GM12878 (cell line): ENCODE results near the gene NHS.

Experiments
- BHLHE40 ChIP-seq, 2 experiments: fragments of 450-650 bp in 1 of 2; IDR thresholded peaks; 2 replicates each; pipeline ENCODE4 v1.6.1; 2011 to 2017; ENCODE audit warnings: low read depth in 2 of 2, borderline replicate concordance in 1 of 2, improper control_type of control experiment in 1 of 2, low read length in 1 of 2, mild to moderate bottlenecking in 1 of 2
- EP300 ChIP-seq, 2 experiments: fragments of 150-350 bp in 1 of 2; IDR thresholded peaks; 2 replicates each; pipeline ENCODE4 v1.6.1; 2011 to 2012; ENCODE audit warnings: low read depth in 2 of 2, low read length in 2 of 2, borderline replicate concordance in 1 of 2, improper control_type of control experiment in 1 of 2, inconsistent platforms in 1 of 2; ENCODE audit not compliant: control insufficient read depth in 1 of 2
- EZH2 ChIP-seq: IDR thresholded peaks from 2 replicates; pipeline ENCODE4 v1.6.1; 2012; ENCODE audit warnings: low read depth, mild to moderate bottlenecking, control low read depth, inconsistent platforms, low read length, borderline replicate concordance; ENCODE audit not compliant: control insufficient read depth
- JUNB ChIP-seq: IDR thresholded peaks from 2 replicates; pipeline ENCODE4 v1.6.1; 2016; ENCODE audit warnings: antibody characterized with exemption, mild to moderate bottlenecking
- JUND ChIP-seq: IDR thresholded peaks from 2 replicates; pipeline ENCODE4 v1.6.1; 2012; ENCODE audit warnings: low read depth, mild to moderate bottlenecking, low read length, improper control_type of control experiment, moderate library complexity
- MYC ChIP-seq: IDR thresholded peaks from 2 replicates; pipeline ENCODE4 v1.6.1; 2011; ENCODE audit warnings: mild to moderate bottlenecking, low read length, moderate library complexity, inconsistent platforms; ENCODE audit not compliant: insufficient read depth, insufficient replicate concordance, insufficient read length, severe bottlenecking
- POLR2AphosphoS5 ChIP-seq: IDR thresholded peaks from 2 replicates; pipeline ENCODE4 v1.6.1; 2011; ENCODE audit warnings: mild to moderate bottlenecking, low read length, inconsistent platforms
- RELA ChIP-seq: fragments of 450-650 bp; IDR thresholded peaks from 2 replicates; pipeline ENCODE4 v1.8.0; 2014; ENCODE audit warnings: borderline replicate concordance; ENCODE audit not compliant: partially characterized antibody
- STAT3 ChIP-seq: IDR thresholded peaks from 2 replicates; pipeline ENCODE4 v1.6.1; 2011; ENCODE audit warnings: low read depth, low read length, improper control_type of control experiment
- TAF1 ChIP-seq: IDR thresholded peaks from 2 replicates; pipeline ENCODE4 v1.6.1; 2011; ENCODE audit warnings: mild to moderate bottlenecking, low read depth, low read length, borderline replicate concordance
- YY1 ChIP-seq: IDR thresholded peaks from 2 replicates; pipeline ENCODE4 v1.6.1; 2011; ENCODE audit warnings: low read depth, mild to moderate bottlenecking, low read length
- TF ChIP-seq, protein P1 (sequence below), 3 experiments: IDR thresholded peaks in 2 of 3; conservative IDR thresholded peaks in 1 of 3; 2 replicates each; pipeline ENCODE4 v1.5.1; 2011; ENCODE audit warnings: low read depth in 3 of 3, low read length in 3 of 3, mild to moderate bottlenecking in 3 of 3, control low read depth in 2 of 3, moderate library complexity in 2 of 3, inconsistent platforms in 1 of 3, mixed read lengths in 1 of 3; ENCODE audit not compliant: control insufficient read depth in 2 of 3, insufficient read depth in 1 of 3; ENCODE audit errors: extremely low read depth in 1 of 3
- TF ChIP-seq, protein P2 (sequence below): fragments of 150-350 bp; IDR thresholded peaks from 2 replicates; pipeline ENCODE4 v1.6.1; 2016; ENCODE audit warnings: low read depth, low read length
- TF ChIP-seq, protein P3 (sequence below): IDR thresholded peaks from 2 replicates; pipeline ENCODE4 v1.6.1; 2012; ENCODE audit warnings: mild to moderate bottlenecking, low read depth, low read length

DNA sequence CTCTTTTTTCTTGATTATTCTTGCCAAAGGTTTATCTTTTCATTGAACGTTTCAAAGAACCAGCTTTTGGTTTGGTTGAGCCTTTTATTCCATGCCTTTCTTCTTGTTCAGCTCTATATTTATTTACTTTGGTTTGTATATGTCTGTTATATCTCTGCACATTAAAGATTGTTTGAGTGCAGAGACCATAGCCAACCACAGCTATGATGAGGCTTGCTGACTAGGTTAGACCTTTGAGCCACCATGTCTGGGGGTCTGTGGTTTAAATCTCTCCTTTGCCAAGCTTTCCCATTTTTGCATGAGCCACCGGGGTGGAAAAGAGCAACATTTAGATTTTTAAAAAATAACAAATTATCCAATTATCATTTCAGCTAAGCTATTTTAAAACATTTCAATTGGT is 96.1 kb downstream of the NHS start:
- no peak for TF ChIP-seq STAT3
- TF ChIP-seq POLR2AphosphoS5 = no peak
- TF ChIP-seq, protein P1, sequence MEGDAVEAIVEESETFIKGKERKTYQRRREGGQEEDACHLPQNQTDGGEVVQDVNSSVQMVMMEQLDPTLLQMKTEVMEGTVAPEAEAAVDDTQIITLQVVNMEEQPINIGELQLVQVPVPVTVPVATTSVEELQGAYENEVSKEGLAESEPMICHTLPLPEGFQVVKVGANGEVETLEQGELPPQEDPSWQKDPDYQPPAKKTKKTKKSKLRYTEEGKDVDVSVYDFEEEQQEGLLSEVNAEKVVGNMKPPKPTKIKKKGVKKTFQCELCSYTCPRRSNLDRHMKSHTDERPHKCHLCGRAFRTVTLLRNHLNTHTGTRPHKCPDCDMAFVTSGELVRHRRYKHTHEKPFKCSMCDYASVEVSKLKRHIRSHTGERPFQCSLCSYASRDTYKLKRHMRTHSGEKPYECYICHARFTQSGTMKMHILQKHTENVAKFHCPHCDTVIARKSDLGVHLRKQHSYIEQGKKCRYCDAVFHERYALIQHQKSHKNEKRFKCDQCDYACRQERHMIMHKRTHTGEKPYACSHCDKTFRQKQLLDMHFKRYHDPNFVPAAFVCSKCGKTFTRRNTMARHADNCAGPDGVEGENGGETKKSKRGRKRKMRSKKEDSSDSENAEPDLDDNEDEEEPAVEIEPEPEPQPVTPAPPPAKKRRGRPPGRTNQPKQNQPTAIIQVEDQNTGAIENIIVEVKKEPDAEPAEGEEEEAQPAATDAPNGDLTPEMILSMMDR (IDR thresholded peaks at IDR 0.05 in 2 of 3, conservative IDR thresholded peaks at IDR 0.05 in 1 of 3; ENCODE audit: control insufficient read depth in 2 of 3, extremely low read depth in 1 of 3, insufficient read depth in 1 of 3, low read depth in 3 of 3, low read length in 3 of 3) = no peak
- no peak for TF ChIP-seq EZH2
- TF ChIP-seq, protein P2, sequence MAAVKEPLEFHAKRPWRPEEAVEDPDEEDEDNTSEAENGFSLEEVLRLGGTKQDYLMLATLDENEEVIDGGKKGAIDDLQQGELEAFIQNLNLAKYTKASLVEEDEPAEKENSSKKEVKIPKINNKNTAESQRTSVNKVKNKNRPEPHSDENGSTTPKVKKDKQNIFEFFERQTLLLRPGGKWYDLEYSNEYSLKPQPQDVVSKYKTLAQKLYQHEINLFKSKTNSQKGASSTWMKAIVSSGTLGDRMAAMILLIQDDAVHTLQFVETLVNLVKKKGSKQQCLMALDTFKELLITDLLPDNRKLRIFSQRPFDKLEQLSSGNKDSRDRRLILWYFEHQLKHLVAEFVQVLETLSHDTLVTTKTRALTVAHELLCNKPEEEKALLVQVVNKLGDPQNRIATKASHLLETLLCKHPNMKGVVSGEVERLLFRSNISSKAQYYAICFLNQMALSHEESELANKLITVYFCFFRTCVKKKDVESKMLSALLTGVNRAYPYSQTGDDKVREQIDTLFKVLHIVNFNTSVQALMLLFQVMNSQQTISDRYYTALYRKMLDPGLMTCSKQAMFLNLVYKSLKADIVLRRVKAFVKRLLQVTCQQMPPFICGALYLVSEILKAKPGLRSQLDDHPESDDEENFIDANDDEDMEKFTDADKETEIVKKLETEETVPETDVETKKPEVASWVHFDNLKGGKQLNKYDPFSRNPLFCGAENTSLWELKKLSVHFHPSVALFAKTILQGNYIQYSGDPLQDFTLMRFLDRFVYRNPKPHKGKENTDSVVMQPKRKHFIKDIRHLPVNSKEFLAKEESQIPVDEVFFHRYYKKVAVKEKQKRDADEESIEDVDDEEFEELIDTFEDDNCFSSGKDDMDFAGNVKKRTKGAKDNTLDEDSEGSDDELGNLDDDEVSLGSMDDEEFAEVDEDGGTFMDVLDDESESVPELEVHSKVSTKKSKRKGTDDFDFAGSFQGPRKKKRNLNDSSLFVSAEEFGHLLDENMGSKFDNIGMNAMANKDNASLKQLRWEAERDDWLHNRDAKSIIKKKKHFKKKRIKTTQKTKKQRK = no peak
- TF ChIP-seq BHLHE40 (IDR thresholded peaks at IDR 0.05; ENCODE audit: borderline replicate concordance in 1 of 2, low read depth in 2 of 2, low read length in 1 of 2) = no peak
- TF ChIP-seq JUND = no peak
- no peak for TF ChIP-seq YY1
- TF ChIP-seq, protein P3, sequence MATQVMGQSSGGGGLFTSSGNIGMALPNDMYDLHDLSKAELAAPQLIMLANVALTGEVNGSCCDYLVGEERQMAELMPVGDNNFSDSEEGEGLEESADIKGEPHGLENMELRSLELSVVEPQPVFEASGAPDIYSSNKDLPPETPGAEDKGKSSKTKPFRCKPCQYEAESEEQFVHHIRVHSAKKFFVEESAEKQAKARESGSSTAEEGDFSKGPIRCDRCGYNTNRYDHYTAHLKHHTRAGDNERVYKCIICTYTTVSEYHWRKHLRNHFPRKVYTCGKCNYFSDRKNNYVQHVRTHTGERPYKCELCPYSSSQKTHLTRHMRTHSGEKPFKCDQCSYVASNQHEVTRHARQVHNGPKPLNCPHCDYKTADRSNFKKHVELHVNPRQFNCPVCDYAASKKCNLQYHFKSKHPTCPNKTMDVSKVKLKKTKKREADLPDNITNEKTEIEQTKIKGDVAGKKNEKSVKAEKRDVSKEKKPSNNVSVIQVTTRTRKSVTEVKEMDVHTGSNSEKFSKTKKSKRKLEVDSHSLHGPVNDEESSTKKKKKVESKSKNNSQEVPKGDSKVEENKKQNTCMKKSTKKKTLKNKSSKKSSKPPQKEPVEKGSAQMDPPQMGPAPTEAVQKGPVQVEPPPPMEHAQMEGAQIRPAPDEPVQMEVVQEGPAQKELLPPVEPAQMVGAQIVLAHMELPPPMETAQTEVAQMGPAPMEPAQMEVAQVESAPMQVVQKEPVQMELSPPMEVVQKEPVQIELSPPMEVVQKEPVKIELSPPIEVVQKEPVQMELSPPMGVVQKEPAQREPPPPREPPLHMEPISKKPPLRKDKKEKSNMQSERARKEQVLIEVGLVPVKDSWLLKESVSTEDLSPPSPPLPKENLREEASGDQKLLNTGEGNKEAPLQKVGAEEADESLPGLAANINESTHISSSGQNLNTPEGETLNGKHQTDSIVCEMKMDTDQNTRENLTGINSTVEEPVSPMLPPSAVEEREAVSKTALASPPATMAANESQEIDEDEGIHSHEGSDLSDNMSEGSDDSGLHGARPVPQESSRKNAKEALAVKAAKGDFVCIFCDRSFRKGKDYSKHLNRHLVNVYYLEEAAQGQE = no peak
- no peak for TF ChIP-seq MYC
- no peak for TF ChIP-seq EP300 (IDR thresholded peaks at IDR 0.05; ENCODE audit: borderline replicate concordance in 1 of 2, control insufficient read depth in 1 of 2, low read depth in 2 of 2, low read length in 2 of 2)
- no peak for TF ChIP-seq RELA
- no peak for TF ChIP-seq JUNB
- no peak for TF ChIP-seq TAF1
